ENCODE results near the gene LRRC3B.

LRRC3B gene

DNA sequence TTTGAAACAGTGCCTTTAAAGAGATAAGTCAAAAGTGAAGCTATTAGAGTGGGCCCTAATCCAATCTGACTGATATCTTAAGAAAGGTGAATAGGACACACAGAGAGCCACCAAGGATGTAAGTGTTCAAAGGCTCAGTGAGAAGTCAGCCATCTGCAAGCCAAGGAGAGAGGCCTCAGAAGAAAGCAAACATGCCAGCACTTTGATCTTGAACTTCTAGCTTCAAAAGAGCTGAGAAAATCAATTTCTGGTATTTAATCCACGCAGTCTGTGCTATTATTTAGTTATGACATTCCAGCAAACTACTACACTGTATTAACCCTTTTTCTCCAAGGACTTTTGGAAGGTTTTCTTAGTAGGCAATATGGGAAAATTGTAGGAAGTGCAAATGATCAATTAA, 95.7 kb downstream of the LRRC3B start:
- Histone ChIP-seq H3K4me1 (ENCODE audit: insufficient read depth, insufficient read length) (no peaks in the 10 kb centered on the region), H3K36me3 (ENCODE audit: insufficient read depth, insufficient read length, low read length) (no peaks in the 10 kb centered on the region), H3K4me3 (ENCODE audit: insufficient read length, low read depth) (no peak overlapping the region), H3K9ac (ENCODE audit: insufficient read length, low read depth) (no peak overlapping the region), H3K9me3 (ENCODE audit: insufficient read depth, low read length) (peaks cover 9% of the 10 kb centered on the region; the same call in 1 of the 2 replicates), H3K27me3 (ENCODE audit: insufficient read depth, insufficient read length) (no peaks in the 10 kb centered on the region)
- DNase-seq (ENCODE audit: low read depth, low spot score): no peak
- TF ChIP-seq YY1 (IDR thresholded peaks at IDR 0.05; ENCODE audit: insufficient read depth, insufficient read length) (no peak), ZNF274 (IDR thresholded peaks at IDR 0.05; ENCODE audit: low read depth, low read length) (no peak), SUZ12 (IDR thresholded peaks at IDR 0.05; ENCODE audit: extremely low read depth, insufficient read depth, insufficient read length) (no peak)

GRCh38 chr3:26719134-26719533, 96.6 kb downstream of the LRRC3B start:
- Histone ChIP-seq H3K9ac (ENCODE audit: insufficient read length, low read depth) (no peak overlapping the region), H3K4me3 (ENCODE audit: insufficient read length, low read depth) (no peak overlapping the region), H3K36me3 (ENCODE audit: insufficient read depth, insufficient read length, low read length) (no peaks in the 10 kb centered on the region), H3K9me3 (ENCODE audit: insufficient read depth, low read length) (peaks cover 9% of the 10 kb centered on the region; the same call in 1 of the 2 replicates), H3K4me1 (ENCODE audit: insufficient read depth, insufficient read length) (no peaks in the 10 kb centered on the region), H3K27me3 (ENCODE audit: insufficient read depth, insufficient read length) (no peaks in the 10 kb centered on the region)
- no peak for DNase-seq (ENCODE audit: low read depth, low spot score)
- TF ChIP-seq ZNF274 (IDR thresholded peaks at IDR 0.05; ENCODE audit: low read depth, low read length) (no peak), YY1 (IDR thresholded peaks at IDR 0.05; ENCODE audit: insufficient read depth, insufficient read length) (no peak), SUZ12 (IDR thresholded peaks at IDR 0.05; ENCODE audit: extremely low read depth, insufficient read depth, insufficient read length) (no peak)

- Histone ChIP-seq H3K9ac (ENCODE audit: insufficient read length, low read depth) (no peak overlapping the region), H3K36me3 (ENCODE audit: insufficient read depth, insufficient read length, low read length) (no peaks in the 10 kb centered on the region), H3K9me3 (ENCODE audit: insufficient read depth, low read length) (peaks cover 7% of the 10 kb centered on the region; the same call in 1 of the 2 replicates), H3K27me3 (ENCODE audit: insufficient read depth, insufficient read length) (no peaks in the 10 kb centered on the region), H3K4me3 (ENCODE audit: insufficient read length, low read depth) (no peak overlapping the region), H3K4me1 (ENCODE audit: insufficient read depth, insufficient read length) (no peaks in the 10 kb centered on the region)
- TF ChIP-seq SUZ12 (IDR thresholded peaks at IDR 0.05; ENCODE audit: extremely low read depth, insufficient read depth, insufficient read length): no peak
- TF ChIP-seq ZNF274 (IDR thresholded peaks at IDR 0.05; ENCODE audit: low read depth, low read length): no peak
- no peak for TF ChIP-seq YY1 (IDR thresholded peaks at IDR 0.05; ENCODE audit: insufficient read depth, insufficient read length)
- no peak for DNase-seq (ENCODE audit: low read depth, low spot score)
Measured at GRCh38 chr3:26721047-26721446, 98.5 kb downstream of the LRRC3B start.

GRCh38 chr3:26731843-26732242, 109.3 kb downstream of the LRRC3B start:
- TF ChIP-seq ZNF274 (IDR thresholded peaks at IDR 0.05; ENCODE audit: low read depth, low read length) (no peak), YY1 (IDR thresholded peaks at IDR 0.05; ENCODE audit: insufficient read depth, insufficient read length) (no peak), SUZ12 (IDR thresholded peaks at IDR 0.05; ENCODE audit: extremely low read depth, insufficient read depth, insufficient read length) (no peak)
- H3K4me1 ChIP-seq (ENCODE audit: insufficient read depth, insufficient read length): no peaks in the 10 kb centered on the region
- no peaks in the 10 kb centered on the region for H3K36me3 ChIP-seq (ENCODE audit: insufficient read depth, insufficient read length, low read length)
- H3K9me3 ChIP-seq (ENCODE audit: insufficient read depth, low read length): no peaks in the 10 kb centered on the region
- H3K9ac ChIP-seq (ENCODE audit: insufficient read length, low read depth): no peak overlapping the region
- no peaks in the 10 kb centered on the region for H3K27me3 ChIP-seq (ENCODE audit: insufficient read depth, insufficient read length)
- no peak for DNase-seq (ENCODE audit: low read depth, low spot score)
- H3K4me3 ChIP-seq (ENCODE audit: insufficient read length, low read depth): no peak overlapping the region

DNA sequence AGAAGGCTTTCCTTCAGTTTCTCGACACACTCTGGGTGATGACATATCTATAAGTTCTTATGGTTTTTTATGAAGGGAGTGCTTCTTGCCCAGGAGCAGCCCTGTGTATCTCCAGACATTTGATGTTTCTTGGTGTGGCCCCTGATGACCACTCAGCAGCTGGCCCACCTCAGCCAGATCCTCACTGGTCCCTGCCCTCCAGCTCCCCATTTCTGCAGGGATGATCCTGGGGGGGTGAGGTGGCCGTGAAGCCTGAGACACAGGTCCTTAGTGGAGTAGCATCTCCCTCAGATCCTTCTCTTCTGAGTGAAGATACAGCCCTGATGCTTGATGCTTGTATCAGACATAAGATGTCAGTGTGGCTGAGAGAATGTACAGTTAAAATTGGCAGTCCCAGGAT, 127.7 kb downstream of the LRRC3B start:
- Histone ChIP-seq H3K9ac (ENCODE audit: insufficient read length, low read depth) (no peak overlapping the region), H3K36me3 (ENCODE audit: insufficient read depth, insufficient read length, low read length) (no peaks in the 10 kb centered on the region), H3K4me3 (ENCODE audit: insufficient read length, low read depth) (no peak overlapping the region), H3K9me3 (ENCODE audit: insufficient read depth, low read length) (no peaks in the 10 kb centered on the region), H3K4me1 (ENCODE audit: insufficient read depth, insufficient read length) (no peaks in the 10 kb centered on the region), H3K27me3 (ENCODE audit: insufficient read depth, insufficient read length) (no peaks in the 10 kb centered on the region)
- no peak for TF ChIP-seq ZNF274 (IDR thresholded peaks at IDR 0.05; ENCODE audit: low read depth, low read length)
- no peak for TF ChIP-seq YY1 (IDR thresholded peaks at IDR 0.05; ENCODE audit: insufficient read depth, insufficient read length)
- no peak for TF ChIP-seq SUZ12 (IDR thresholded peaks at IDR 0.05; ENCODE audit: extremely low read depth, insufficient read depth, insufficient read length)
- DNase-seq (ENCODE audit: low read depth, low spot score): no peak

DNA sequence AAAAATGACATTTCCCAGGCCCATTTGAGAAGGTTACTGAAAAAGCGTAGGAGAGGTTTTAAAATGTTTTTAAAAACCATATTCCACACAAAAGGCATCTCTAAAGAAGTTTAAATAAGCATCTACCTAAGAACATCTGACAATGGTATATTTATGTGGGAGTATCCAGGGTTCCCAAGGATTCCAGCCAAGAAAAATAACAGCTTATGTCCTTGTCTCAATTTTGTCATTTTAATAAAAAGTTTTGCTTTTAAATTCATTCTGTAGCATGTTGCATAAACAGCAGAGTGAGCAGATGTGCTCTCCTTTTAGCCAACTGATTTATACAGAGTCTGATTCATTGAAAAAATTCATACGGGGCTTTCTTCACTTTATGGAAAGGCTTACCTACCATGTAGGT, 129.9 kb downstream of the LRRC3B start:
- no peaks in the 10 kb centered on the region for H3K27me3 ChIP-seq (ENCODE audit: insufficient read depth, insufficient read length)
- no peak for TF ChIP-seq SUZ12 (IDR thresholded peaks at IDR 0.05; ENCODE audit: extremely low read depth, insufficient read depth, insufficient read length)
- TF ChIP-seq ZNF274 (IDR thresholded peaks at IDR 0.05; ENCODE audit: low read depth, low read length): no peak
- TF ChIP-seq YY1 (IDR thresholded peaks at IDR 0.05; ENCODE audit: insufficient read depth, insufficient read length): no peak
- no peak overlapping the region for H3K4me3 ChIP-seq (ENCODE audit: insufficient read length, low read depth)
- H3K9me3 ChIP-seq (ENCODE audit: insufficient read depth, low read length): no peaks in the 10 kb centered on the region
- H3K36me3 ChIP-seq (ENCODE audit: insufficient read depth, insufficient read length, low read length): no peaks in the 10 kb centered on the region
- DNase-seq (ENCODE audit: low read depth, low spot score): no peak
- H3K4me1 ChIP-seq (ENCODE audit: insufficient read depth, insufficient read length): no peaks in the 10 kb centered on the region
- H3K9ac ChIP-seq (ENCODE audit: insufficient read length, low read depth): no peak overlapping the region

DNA sequence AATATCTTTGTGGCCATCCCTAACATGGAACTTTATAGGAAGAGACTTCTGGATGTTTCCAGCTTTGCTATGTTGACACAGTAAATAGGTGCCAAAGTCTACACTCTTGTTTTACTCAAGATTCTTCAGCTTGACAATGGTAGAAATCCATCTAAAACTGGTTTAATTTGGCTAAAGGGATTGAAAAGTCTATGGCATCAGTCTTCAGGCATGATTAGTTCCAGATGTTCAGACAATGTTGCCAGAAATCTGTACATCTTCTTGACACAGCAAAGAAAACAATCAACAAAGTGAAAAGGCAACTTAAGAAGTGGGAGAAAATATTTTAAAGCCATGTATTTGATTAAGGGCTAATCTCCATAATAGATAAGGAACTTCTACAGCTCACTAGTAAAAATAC, 130.5 kb downstream of the LRRC3B start:
- Histone ChIP-seq H3K9ac (ENCODE audit: insufficient read length, low read depth) (no peak overlapping the region), H3K27me3 (ENCODE audit: insufficient read depth, insufficient read length) (no peaks in the 10 kb centered on the region), H3K36me3 (ENCODE audit: insufficient read depth, insufficient read length, low read length) (no peaks in the 10 kb centered on the region), H3K9me3 (ENCODE audit: insufficient read depth, low read length) (no peaks in the 10 kb centered on the region), H3K4me3 (ENCODE audit: insufficient read length, low read depth) (no peak overlapping the region), H3K4me1 (ENCODE audit: insufficient read depth, insufficient read length) (no peaks in the 10 kb centered on the region)
- TF ChIP-seq YY1 (IDR thresholded peaks at IDR 0.05; ENCODE audit: insufficient read depth, insufficient read length): no peak
- no peak for DNase-seq (ENCODE audit: low read depth, low spot score)

DNA sequence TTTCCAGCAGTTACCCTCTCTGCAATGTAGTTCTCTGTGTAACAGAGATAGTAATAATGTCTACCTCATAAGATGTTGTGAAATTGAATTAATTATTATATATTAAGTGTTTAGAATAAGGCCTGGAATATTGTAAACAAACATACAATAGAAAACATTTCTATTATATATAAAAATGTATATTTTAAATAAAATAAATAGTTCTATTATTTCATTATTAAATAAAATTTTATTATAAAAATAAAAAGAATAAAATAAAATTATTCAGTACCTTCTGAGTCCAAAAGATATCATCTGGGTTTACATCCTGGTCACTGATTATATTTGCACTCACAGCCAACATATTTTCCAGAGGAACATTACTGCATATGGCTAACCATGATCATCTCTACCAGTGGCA, 135.4 kb downstream of the LRRC3B start:
- TF ChIP-seq YY1 (IDR thresholded peaks at IDR 0.05; ENCODE audit: insufficient read depth, insufficient read length): no peak
- no peak for TF ChIP-seq ZNF274 (IDR thresholded peaks at IDR 0.05; ENCODE audit: low read depth, low read length)
- TF ChIP-seq SUZ12 (IDR thresholded peaks at IDR 0.05; ENCODE audit: extremely low read depth, insufficient read depth, insufficient read length): no peak

More for the DNA sequence above, 135.4 kb downstream of the LRRC3B start:
- Histone ChIP-seq H3K4me1 (ENCODE audit: insufficient read depth, insufficient read length) (no peaks in the 10 kb centered on the region), H3K9ac (ENCODE audit: insufficient read length, low read depth) (no peak overlapping the region), H3K27me3 (ENCODE audit: insufficient read depth, insufficient read length) (no peaks in the 10 kb centered on the region), H3K9me3 (ENCODE audit: insufficient read depth, low read length) (no peaks in the 10 kb centered on the region), H3K4me3 (ENCODE audit: insufficient read length, low read depth) (no peak overlapping the region), H3K36me3 (ENCODE audit: insufficient read depth, insufficient read length, low read length) (no peaks in the 10 kb centered on the region)
- no peak for DNase-seq (ENCODE audit: low read depth, low spot score)

Data from NT2/D1 (cell line).